ENCODE data around the gene VPS9D1.

- TF ChIP-seq CTCF (conservative IDR thresholded peaks at IDR 0.05 in 1 of 2, IDR thresholded peaks at IDR 0.05 in 1 of 2; ENCODE audit: low read depth in 1 of 2, low read length in 2 of 2) = no peak
- no peak for TF ChIP-seq EZH2 (IDR thresholded peaks at IDR 0.05; ENCODE audit: low read length, missing control alignments)
Measured at GRCh38 chr16:89741342-89742014, 20.8 kb upstream of the VPS9D1 start.
